ENCODE measurements around the gene FGGY.
A peak's percentile ranks its signal among the peaks of the same experiment; 100 is the strongest.

Gene FGGY

GRCh38 chr1:59672851-59673572 is 376.1 kb downstream of the FGGY start:
- Histone ChIP-seq H3K27ac (ENCODE audit: insufficient read depth in 1 of 2, low read depth in 1 of 2, low read length in 2 of 2, poor library complexity in 1 of 2, severe bottlenecking in 2 of 2) (no peak overlapping the region), H3K4me1 (ENCODE audit: control extremely low read depth in 1 of 4, control insufficient read depth in 4 of 4, insufficient read depth in 4 of 4, low read length in 3 of 4) (peaks cover 9 to 54% (median 31%) of the 10 kb centered on the region in 4 experiments), H3K27me3 (replicated peaks in 2 of 5; ENCODE audit: control insufficient read depth in 4 of 5, insufficient read depth in 5 of 5, low read length in 4 of 5) (no peaks in the 10 kb centered on the region), H3K9me3 (ENCODE audit: control extremely low read depth in 1 of 5, control insufficient read depth in 4 of 5, insufficient read depth in 2 of 5, low read depth in 1 of 5, low read length in 4 of 5) (peaks cover 0 to 3% (median 0%) of the 10 kb centered on the region in 5 experiments), H3K36me3 (ENCODE audit: control insufficient read depth in 4 of 4, insufficient read depth in 4 of 4, low read length in 3 of 4) (no peaks in the 10 kb centered on the region), H3K4me3 (ENCODE audit: control insufficient read depth in 1 of 7, extremely low read depth in 1 of 7, insufficient read depth in 4 of 7, low read depth in 2 of 7, low read length in 6 of 7) (no peak overlapping the region)
- 48% methylated on average over 6 of the region's 7 CpGs for WGBS (ENCODE audit: insufficient coverage)
- DNase-seq, result peak in 1 of 3 donors; percentile 24
- CTCF ChIA-PET, result no interaction called here
- POLR2A ChIA-PET, result no interaction called here

GRCh38 chr1:59673573-59674450 is 376.9 kb downstream of the FGGY start:
- DNase-seq, result peak in 2 of 3 donors; percentile 32 to 51
- CTCF ChIA-PET, result interaction anchor here (0.6 to 1.3 kb wide), 3 partner anchors 8 to 26 kb away, joined by 3 to 4 read pairs (median 3); no protein-coding TSS in a partner anchor
- 70% methylated on average over 9 of the region's 16 CpGs for WGBS (ENCODE audit: insufficient coverage)
- Histone ChIP-seq H3K36me3 (ENCODE audit: control insufficient read depth in 4 of 4, insufficient read depth in 4 of 4, low read length in 3 of 4) (no peaks in the 10 kb centered on the region), H3K4me3 (ENCODE audit: control insufficient read depth in 1 of 7, extremely low read depth in 1 of 7, insufficient read depth in 4 of 7, low read depth in 2 of 7, low read length in 6 of 7) (peak overlapping the region in 2 of 7 experiments; percentile 9 to 29), H3K27me3 (replicated peaks in 2 of 5; ENCODE audit: control insufficient read depth in 4 of 5, insufficient read depth in 5 of 5, low read length in 4 of 5) (no peaks in the 10 kb centered on the region), H3K27ac (ENCODE audit: insufficient read depth in 1 of 2, low read depth in 1 of 2, low read length in 2 of 2, poor library complexity in 1 of 2, severe bottlenecking in 2 of 2) (peak overlapping the region; percentile 16 to 54), H3K9me3 (ENCODE audit: control extremely low read depth in 1 of 5, control insufficient read depth in 4 of 5, insufficient read depth in 2 of 5, low read depth in 1 of 5, low read length in 4 of 5) (peaks cover 0 to 3% (median 0%) of the 10 kb centered on the region in 5 experiments), H3K4me1 (ENCODE audit: control extremely low read depth in 1 of 4, control insufficient read depth in 4 of 4, insufficient read depth in 4 of 4, low read length in 3 of 4) (peaks cover 11 to 62% (median 39%) of the 10 kb centered on the region in 4 experiments)
- POLR2A ChIA-PET, result no interaction called here

GRCh38 chr1:59674595-59674994 is 377.7 kb downstream of the FGGY start:
- peak overlapping the region; percentile 46 to 54 for H3K27ac ChIP-seq (ENCODE audit: insufficient read depth in 1 of 2, low read depth in 1 of 2, low read length in 2 of 2, poor library complexity in 1 of 2, severe bottlenecking in 2 of 2)
- DNase-seq, result peak; percentile 79 to 91 (median 85)
- no peaks in the 10 kb centered on the region for H3K27me3 ChIP-seq (replicated peaks in 2 of 5; ENCODE audit: control insufficient read depth in 4 of 5, insufficient read depth in 5 of 5, low read length in 4 of 5)
- H3K36me3 ChIP-seq (ENCODE audit: control insufficient read depth in 4 of 4, insufficient read depth in 4 of 4, low read length in 3 of 4), result no peaks in the 10 kb centered on the region
- peaks cover 11 to 65% (median 42%) of the 10 kb centered on the region in 4 experiments for H3K4me1 ChIP-seq (ENCODE audit: control extremely low read depth in 1 of 4, control insufficient read depth in 4 of 4, insufficient read depth in 4 of 4, low read length in 3 of 4)
- no peak overlapping the region for H3K4me3 ChIP-seq (ENCODE audit: control insufficient read depth in 1 of 7, extremely low read depth in 1 of 7, insufficient read depth in 4 of 7, low read depth in 2 of 7, low read length in 6 of 7)
- CTCF ChIA-PET, result interaction anchor here (0.6 to 1.3 kb wide), 4 partner anchors 9 to 25 kb away, joined by 3 to 4 read pairs (median 4); no protein-coding TSS in a partner anchor
- peaks cover 0 to 3% (median 0%) of the 10 kb centered on the region in 5 experiments for H3K9me3 ChIP-seq (ENCODE audit: control extremely low read depth in 1 of 5, control insufficient read depth in 4 of 5, insufficient read depth in 2 of 5, low read depth in 1 of 5, low read length in 4 of 5)
- no CpG with 5 or more reads among the region's 2 CpGs for WGBS (ENCODE audit: insufficient coverage)
- POLR2A ChIA-PET, result no interaction called here

GRCh38 chr1:59675936-59676335 is 379.0 kb downstream of the FGGY start:
- H3K36me3 ChIP-seq (ENCODE audit: control insufficient read depth in 4 of 4, insufficient read depth in 4 of 4, low read length in 3 of 4), result no peaks in the 10 kb centered on the region
- no peak for DNase-seq
- no peak overlapping the region for H3K4me3 ChIP-seq (ENCODE audit: control insufficient read depth in 1 of 7, extremely low read depth in 1 of 7, insufficient read depth in 4 of 7, low read depth in 2 of 7, low read length in 6 of 7)
- no peak overlapping the region for H3K27ac ChIP-seq (ENCODE audit: insufficient read depth in 1 of 2, low read depth in 1 of 2, low read length in 2 of 2, poor library complexity in 1 of 2, severe bottlenecking in 2 of 2)
- ChIA-PET CTCF (interaction anchor here (1.0 kb wide), 1 partner anchor 13 kb away, joined by 3 read pairs; no protein-coding TSS in a partner anchor), POLR2A (no interaction called here)
- peaks cover 0 to 3% (median 0%) of the 10 kb centered on the region in 5 experiments for H3K9me3 ChIP-seq (ENCODE audit: control extremely low read depth in 1 of 5, control insufficient read depth in 4 of 5, insufficient read depth in 2 of 5, low read depth in 1 of 5, low read length in 4 of 5)
- WGBS (ENCODE audit: insufficient coverage), result 100% methylated on average over 2 of the region's 2 CpGs
- H3K4me1 ChIP-seq (ENCODE audit: control extremely low read depth in 1 of 4, control insufficient read depth in 4 of 4, insufficient read depth in 4 of 4, low read length in 3 of 4), result peaks cover 11 to 60% (median 40%) of the 10 kb centered on the region in 4 experiments
- no peaks in the 10 kb centered on the region for H3K27me3 ChIP-seq (replicated peaks in 2 of 5; ENCODE audit: control insufficient read depth in 4 of 5, insufficient read depth in 5 of 5, low read length in 4 of 5)

GRCh38 chr1:59678040-59678439 is 381.1 kb downstream of the FGGY start:
- H3K36me3 ChIP-seq (ENCODE audit: control insufficient read depth in 4 of 4, insufficient read depth in 4 of 4, low read length in 3 of 4), result no peaks in the 10 kb centered on the region
- no peak overlapping the region for H3K27ac ChIP-seq (ENCODE audit: insufficient read depth in 1 of 2, low read depth in 1 of 2, low read length in 2 of 2, poor library complexity in 1 of 2, severe bottlenecking in 2 of 2)
- H3K4me1 ChIP-seq (ENCODE audit: control extremely low read depth in 1 of 4, control insufficient read depth in 4 of 4, insufficient read depth in 4 of 4, low read length in 3 of 4), result peaks cover 11 to 50% (median 40%) of the 10 kb centered on the region in 4 experiments
- no peaks in the 10 kb centered on the region for H3K27me3 ChIP-seq (replicated peaks in 2 of 5; ENCODE audit: control insufficient read depth in 4 of 5, insufficient read depth in 5 of 5, low read length in 4 of 5)
- ChIA-PET CTCF (interaction anchor here (1.1 to 1.9 kb wide), 2 partner anchors 12 to 21 kb away, joined by 3 to 5 read pairs; no protein-coding TSS in a partner anchor), POLR2A (interaction anchor here (1.1 kb wide), 1 partner anchor 10 kb away, joined by 3 read pairs; no protein-coding TSS in a partner anchor)
- H3K4me3 ChIP-seq (ENCODE audit: control insufficient read depth in 1 of 7, extremely low read depth in 1 of 7, insufficient read depth in 4 of 7, low read depth in 2 of 7, low read length in 6 of 7), result no peak overlapping the region
- DNase-seq, result no peak
- WGBS (ENCODE audit: insufficient coverage), result no CpG with 5 or more reads among the region's 1 CpG
- H3K9me3 ChIP-seq (ENCODE audit: control extremely low read depth in 1 of 5, control insufficient read depth in 4 of 5, insufficient read depth in 2 of 5, low read depth in 1 of 5, low read length in 4 of 5), result peaks cover 0 to 3% (median 0%) of the 10 kb centered on the region in 5 experiments

- 30% methylated on average over 3 of the region's 3 CpGs for WGBS (ENCODE audit: insufficient coverage)
- ChIA-PET CTCF (interaction anchor here (1.9 kb wide), 1 partner anchor 20 kb away, joined by 5 read pairs; no protein-coding TSS in a partner anchor), POLR2A (interaction anchor here (1.1 kb wide), 1 partner anchor 9 kb away, joined by 3 read pairs; no protein-coding TSS in a partner anchor)
- Histone ChIP-seq H3K9me3 (ENCODE audit: control extremely low read depth in 1 of 5, control insufficient read depth in 4 of 5, insufficient read depth in 2 of 5, low read depth in 1 of 5, low read length in 4 of 5) (peaks cover 0 to 3% (median 0%) of the 10 kb centered on the region in 5 experiments), H3K27me3 (replicated peaks in 2 of 5; ENCODE audit: control insufficient read depth in 4 of 5, insufficient read depth in 5 of 5, low read length in 4 of 5) (no peaks in the 10 kb centered on the region), H3K36me3 (ENCODE audit: control insufficient read depth in 4 of 4, insufficient read depth in 4 of 4, low read length in 3 of 4) (no peaks in the 10 kb centered on the region), H3K27ac (ENCODE audit: insufficient read depth in 1 of 2, low read depth in 1 of 2, low read length in 2 of 2, poor library complexity in 1 of 2, severe bottlenecking in 2 of 2) (no peak overlapping the region), H3K4me1 (ENCODE audit: control extremely low read depth in 1 of 4, control insufficient read depth in 4 of 4, insufficient read depth in 4 of 4, low read length in 3 of 4) (peaks cover 11 to 44% (median 34%) of the 10 kb centered on the region in 4 experiments), H3K4me3 (ENCODE audit: control insufficient read depth in 1 of 7, extremely low read depth in 1 of 7, insufficient read depth in 4 of 7, low read depth in 2 of 7, low read length in 6 of 7) (no peak overlapping the region)
- DNase-seq, result peak; percentile 64 to 91 (median 82)
These were observed 381.8 kb downstream of the FGGY start for GRCh38 chr1:59678493-59679228.
